Neural cell (in vitro differentiated cells): ENCODE data around the gene CSGALNACT2. TPM values are rescaled to one million over a fixed set of nuclear protein-coding genes. Genes with fewer than 3 reads are reported as not detected.
"Not testable (repeated sequence)": the region's sequence is repeated elsewhere in the genome, so short reads cannot be mapped to it uniquely, and the experiment has no call there.

Source experiments
- H2AFZ ChIP-seq: fragments of 200-600, 300-800 bp; sonication (generic), shearing (Covaris generic); 2 replicates; pipeline ENCODE4 v1.6.0; 2014; ENCODE audit warnings: low read depth, mild to moderate bottlenecking, antibody characterized with exemption, low read length, moderate library complexity
- H3F3A ChIP-seq: fragments of 200-600 bp; shearing (Covaris generic); 2 replicates; pipeline ENCODE4 v1.6.1; 2016; ENCODE audit warnings: mild to moderate bottlenecking, moderate library complexity, mixed read lengths, antibody characterized with exemption, low read length; ENCODE audit not compliant: insufficient read depth, poor library complexity, severe bottlenecking
- H3K27ac ChIP-seq: fragments of 200-600, 300-800 bp; sonication (generic), shearing (Covaris generic); 2 replicates; pipeline ENCODE4 v1.5.1; 2014; ENCODE audit warnings: mild to moderate bottlenecking, low read length, moderate library complexity
- H3K27me3 ChIP-seq: fragments of 300-800, 200-600 bp; sonication (generic), shearing (Covaris generic); 2 replicates; pipeline ENCODE4 v1.6.0; 2014; ENCODE audit warnings: mild to moderate bottlenecking, low read depth, low read length, moderate library complexity; ENCODE audit not compliant: insufficient read depth
- H3K36me3 ChIP-seq: fragments of 300-800, 200-600 bp; sonication (generic), shearing (Covaris generic); 2 replicates; pipeline ENCODE4 v1.5.1; 2014; ENCODE audit warnings: mild to moderate bottlenecking, antibody characterized with exemption, low read length, moderate library complexity; ENCODE audit not compliant: insufficient read depth
- H3K4me2 ChIP-seq: fragments of 300-800, 200-600 bp; sonication (generic), shearing (Covaris generic); 2 replicates; pipeline ENCODE4 v1.6.0; 2014; ENCODE audit warnings: mild to moderate bottlenecking, low read length
- H3K4me3 ChIP-seq: fragments of 300-800, 200-600 bp; sonication (generic), shearing (Covaris generic); 2 replicates; pipeline ENCODE4 v1.5.1; 2014; ENCODE audit warnings: mild to moderate bottlenecking, low read length, moderate library complexity
- H3K79me2 ChIP-seq: fragments of 200-600 bp; shearing (Covaris generic); replicated peaks from 2 replicates; pipeline ENCODE4 v1.6.0; 2014; ENCODE audit warnings: mild to moderate bottlenecking, low read length, moderate library complexity; ENCODE audit not compliant: insufficient read depth
- H3K9ac ChIP-seq: fragments of 300-800, 200-600 bp; sonication (generic), shearing (Covaris generic); 2 replicates; pipeline ENCODE4 v1.6.1; 2016; ENCODE audit warnings: mild to moderate bottlenecking, low read length, mixed read lengths
- H3K9me2 ChIP-seq: fragments of 200-600 bp; shearing (Covaris generic); 2 replicates; pipeline ENCODE4 v1.6.1; 2016; ENCODE audit warnings: mild to moderate bottlenecking, low read length, mixed read lengths; ENCODE audit not compliant: insufficient read depth
- H3K9me3 ChIP-seq: fragments of 200-600, 300-800 bp; sonication (generic), shearing (Covaris generic); 2 replicates; pipeline ENCODE4 v1.6.1; 2016; ENCODE audit warnings: mild to moderate bottlenecking, mixed run types, low read length, moderate library complexity, mixed read lengths
- H4K20me1 ChIP-seq: fragments of 200-600 bp; shearing (Covaris generic); 2 replicates; pipeline ENCODE4 v1.6.1; 2016; ENCODE audit warnings: mild to moderate bottlenecking, mixed run types; ENCODE audit not compliant: insufficient read depth
- EP300 ChIP-seq: fragments of 450-650 bp; conservative IDR thresholded peaks from 2 replicates; pipeline ENCODE4 v1.6.1; 2014; ENCODE audit warnings: antibody characterized with exemption, mild to moderate bottlenecking, moderate library complexity; ENCODE audit not compliant: poor library complexity, severe bottlenecking
- EZH2 ChIP-seq: fragments of 200-600, 300-800 bp; shearing (Covaris generic), sonication (generic); IDR thresholded peaks from 2 replicates; pipeline ENCODE4 v1.6.1; 2014; ENCODE audit warnings: antibody characterized with exemption, low read length, borderline replicate concordance, mild to moderate bottlenecking; ENCODE audit not compliant: insufficient read depth, poor library complexity, severe bottlenecking
- MXI1 ChIP-seq: fragments of 450-650 bp; conservative IDR thresholded peaks from 2 replicates; pipeline ENCODE4 v1.6.1; 2014; ENCODE audit warnings: antibody characterized with exemption, mild to moderate bottlenecking; ENCODE audit not compliant: poor library complexity, severe bottlenecking
- POLR2AphosphoS5 ChIP-seq: IDR thresholded peaks from 2 replicates; pipeline ENCODE4 v1.6.1; 2012
- RAD21 ChIP-seq: fragments of 450-650 bp; conservative IDR thresholded peaks from 2 replicates; pipeline ENCODE4 v1.6.1; 2014; ENCODE audit warnings: antibody characterized with exemption, mild to moderate bottlenecking, moderate library complexity
- SMC3 ChIP-seq: fragments of 450-650 bp; conservative IDR thresholded peaks from 2 replicates; pipeline ENCODE4 v1.6.1; 2014; ENCODE audit warnings: antibody characterized with exemption, mild to moderate bottlenecking, moderate library complexity; ENCODE audit not compliant: poor library complexity
- TAF1 ChIP-seq: IDR thresholded peaks from 2 replicates; pipeline ENCODE4 v1.6.1; 2012; ENCODE audit warnings: low read depth
- polyA plus RNA-seq: library from polyadenylated mRNA; depleted of rRNA; stranded (reverse); fragments of >200 nt; gene quantifications from 2 replicates; pipeline ENCODE4 v1.2.3, GENCODE V29; 2014
- TF ChIP-seq, protein P1 (sequence below): IDR thresholded peaks from 2 replicates; pipeline ENCODE4 v1.6.1; 2012; ENCODE audit warnings: borderline replicate concordance
- TF ChIP-seq, protein P2 (sequence below): fragments of 450-650 bp; IDR thresholded peaks from 2 replicates; pipeline ENCODE4 v1.5.1; 2014; ENCODE audit warnings: antibody characterized with exemption, mild to moderate bottlenecking, moderate library complexity; ENCODE audit not compliant: poor library complexity, severe bottlenecking

CSGALNACT2 gene
- polyA plus RNA-seq, 1 donor from 2014 or later = 20.7 TPM

DNA sequence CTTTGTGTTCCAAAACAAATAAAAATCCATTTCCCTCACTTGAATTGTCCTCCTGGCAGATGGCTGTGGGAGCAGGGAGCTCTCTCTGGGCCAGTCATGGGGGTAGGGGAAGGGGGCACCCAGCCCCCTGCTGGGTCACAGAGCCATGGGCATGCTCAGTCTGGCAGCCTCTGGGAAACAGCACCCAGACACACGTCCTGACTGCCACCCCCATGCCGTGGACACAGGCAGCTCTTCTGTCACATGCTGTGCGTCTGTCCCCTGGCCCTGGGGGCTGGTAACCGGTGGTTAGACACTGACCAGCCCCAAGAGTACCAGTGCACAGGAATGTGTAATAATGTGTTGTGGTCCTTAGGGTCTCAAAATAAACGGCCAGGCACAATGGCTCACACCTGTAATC, 81.6 kb downstream of the CSGALNACT2 start:
- no peak overlapping the region for H2AFZ ChIP-seq
- TF ChIP-seq POLR2AphosphoS5 (no peak), EP300 (no peak), MXI1 (no peak), TAF1 (no peak), EZH2 (no peak), RAD21 (no peak), SMC3 (no peak)
- TF ChIP-seq, protein P1, sequence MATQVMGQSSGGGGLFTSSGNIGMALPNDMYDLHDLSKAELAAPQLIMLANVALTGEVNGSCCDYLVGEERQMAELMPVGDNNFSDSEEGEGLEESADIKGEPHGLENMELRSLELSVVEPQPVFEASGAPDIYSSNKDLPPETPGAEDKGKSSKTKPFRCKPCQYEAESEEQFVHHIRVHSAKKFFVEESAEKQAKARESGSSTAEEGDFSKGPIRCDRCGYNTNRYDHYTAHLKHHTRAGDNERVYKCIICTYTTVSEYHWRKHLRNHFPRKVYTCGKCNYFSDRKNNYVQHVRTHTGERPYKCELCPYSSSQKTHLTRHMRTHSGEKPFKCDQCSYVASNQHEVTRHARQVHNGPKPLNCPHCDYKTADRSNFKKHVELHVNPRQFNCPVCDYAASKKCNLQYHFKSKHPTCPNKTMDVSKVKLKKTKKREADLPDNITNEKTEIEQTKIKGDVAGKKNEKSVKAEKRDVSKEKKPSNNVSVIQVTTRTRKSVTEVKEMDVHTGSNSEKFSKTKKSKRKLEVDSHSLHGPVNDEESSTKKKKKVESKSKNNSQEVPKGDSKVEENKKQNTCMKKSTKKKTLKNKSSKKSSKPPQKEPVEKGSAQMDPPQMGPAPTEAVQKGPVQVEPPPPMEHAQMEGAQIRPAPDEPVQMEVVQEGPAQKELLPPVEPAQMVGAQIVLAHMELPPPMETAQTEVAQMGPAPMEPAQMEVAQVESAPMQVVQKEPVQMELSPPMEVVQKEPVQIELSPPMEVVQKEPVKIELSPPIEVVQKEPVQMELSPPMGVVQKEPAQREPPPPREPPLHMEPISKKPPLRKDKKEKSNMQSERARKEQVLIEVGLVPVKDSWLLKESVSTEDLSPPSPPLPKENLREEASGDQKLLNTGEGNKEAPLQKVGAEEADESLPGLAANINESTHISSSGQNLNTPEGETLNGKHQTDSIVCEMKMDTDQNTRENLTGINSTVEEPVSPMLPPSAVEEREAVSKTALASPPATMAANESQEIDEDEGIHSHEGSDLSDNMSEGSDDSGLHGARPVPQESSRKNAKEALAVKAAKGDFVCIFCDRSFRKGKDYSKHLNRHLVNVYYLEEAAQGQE = no peak
- TF ChIP-seq, protein P2, sequence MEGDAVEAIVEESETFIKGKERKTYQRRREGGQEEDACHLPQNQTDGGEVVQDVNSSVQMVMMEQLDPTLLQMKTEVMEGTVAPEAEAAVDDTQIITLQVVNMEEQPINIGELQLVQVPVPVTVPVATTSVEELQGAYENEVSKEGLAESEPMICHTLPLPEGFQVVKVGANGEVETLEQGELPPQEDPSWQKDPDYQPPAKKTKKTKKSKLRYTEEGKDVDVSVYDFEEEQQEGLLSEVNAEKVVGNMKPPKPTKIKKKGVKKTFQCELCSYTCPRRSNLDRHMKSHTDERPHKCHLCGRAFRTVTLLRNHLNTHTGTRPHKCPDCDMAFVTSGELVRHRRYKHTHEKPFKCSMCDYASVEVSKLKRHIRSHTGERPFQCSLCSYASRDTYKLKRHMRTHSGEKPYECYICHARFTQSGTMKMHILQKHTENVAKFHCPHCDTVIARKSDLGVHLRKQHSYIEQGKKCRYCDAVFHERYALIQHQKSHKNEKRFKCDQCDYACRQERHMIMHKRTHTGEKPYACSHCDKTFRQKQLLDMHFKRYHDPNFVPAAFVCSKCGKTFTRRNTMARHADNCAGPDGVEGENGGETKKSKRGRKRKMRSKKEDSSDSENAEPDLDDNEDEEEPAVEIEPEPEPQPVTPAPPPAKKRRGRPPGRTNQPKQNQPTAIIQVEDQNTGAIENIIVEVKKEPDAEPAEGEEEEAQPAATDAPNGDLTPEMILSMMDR = no peak
- no peak overlapping the region for H3K4me3 ChIP-seq
- H3K36me3 ChIP-seq = no peaks in the 10 kb centered on the region
- no peaks in the 10 kb centered on the region for H3K9me3 ChIP-seq
- no peaks in the 10 kb centered on the region for H3K79me2 ChIP-seq
- H4K20me1 ChIP-seq = no peaks in the 10 kb centered on the region
- no peaks in the 10 kb centered on the region for H3K27me3 ChIP-seq
- no peak overlapping the region for H3K27ac ChIP-seq
- no peaks in the 10 kb centered on the region for H3F3A ChIP-seq
- no peak overlapping the region for H3K9ac ChIP-seq
- no peaks in the 10 kb centered on the region for H3K9me2 ChIP-seq
- no peak overlapping the region for H3K4me2 ChIP-seq

DNA sequence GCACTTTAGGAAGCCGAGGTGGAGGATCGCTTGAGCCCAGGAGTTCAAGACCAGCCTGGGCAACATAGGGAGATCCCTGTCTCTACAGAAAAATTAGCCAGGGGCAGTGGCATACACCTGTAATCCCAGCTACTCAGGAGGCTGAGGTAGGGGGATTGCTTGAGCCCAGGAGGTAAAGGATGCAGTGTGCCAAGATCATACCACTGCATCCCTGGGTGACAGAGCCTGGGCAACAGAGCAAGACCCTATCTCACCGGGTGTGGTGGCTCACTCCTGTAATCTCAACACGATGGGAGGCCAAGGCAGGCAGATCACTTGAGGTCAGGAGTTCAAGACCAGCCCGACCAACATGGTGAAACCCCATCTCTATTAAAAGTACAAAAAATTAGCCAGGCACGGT, 82.0 kb downstream of the CSGALNACT2 start:
- not testable (repeated sequence) for H3K4me2 ChIP-seq, H3K79me2 ChIP-seq, H3K9me3 ChIP-seq, H4K20me1 ChIP-seq, H3F3A ChIP-seq, H3K27ac ChIP-seq, H3K9me2 ChIP-seq, H2AFZ ChIP-seq, H3K36me3 ChIP-seq, H3K4me3 ChIP-seq, H3K27me3 ChIP-seq, H3K9ac ChIP-seq
